Measurements from ENCODE around the gene MS4A5.
"Not testable (repeated sequence)": the region's sequence is repeated elsewhere in the genome, so short reads cannot be mapped to it uniquely, and the experiment has no call there.

MS4A5 gene

DNA sequence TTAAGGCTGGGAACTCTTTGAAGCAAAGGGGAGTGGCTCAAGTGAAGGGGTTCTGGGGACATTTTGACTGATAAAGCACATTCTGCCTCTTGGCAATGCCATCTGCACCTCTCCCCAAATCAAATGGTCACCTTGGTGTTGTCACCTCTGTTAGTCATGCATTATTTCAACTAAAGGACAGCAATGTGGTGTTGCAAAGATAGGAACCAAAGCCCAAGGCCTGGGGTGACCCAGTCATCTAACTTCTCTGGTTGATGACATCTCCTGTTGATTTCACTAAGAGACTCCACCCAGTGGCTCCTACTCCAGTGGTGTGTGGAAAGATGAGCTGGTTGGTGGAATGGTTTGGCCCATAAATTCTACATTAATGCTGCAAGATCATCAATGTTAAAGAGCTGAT lies 18.5 kb downstream of the MS4A5 start:
- peak overlapping the region; percentile 11 for H3K27ac Mint-ChIP-seq
- H3K27me3 Mint-ChIP-seq: no peaks in the 10 kb centered on the region
- H3K9me3 Mint-ChIP-seq: no peaks in the 10 kb centered on the region
- DNase-seq (ENCODE audit: low spot score in 2 of 2): no peak
- H3K4me3 Mint-ChIP-seq: no peak overlapping the region
- no peak for ATAC-seq (ENCODE audit: low read depth)
- H3K4me1 Mint-ChIP-seq: peaks cover 30% of the 10 kb centered on the region
- H3K36me3 Mint-ChIP-seq: no peaks in the 10 kb centered on the region

DNA sequence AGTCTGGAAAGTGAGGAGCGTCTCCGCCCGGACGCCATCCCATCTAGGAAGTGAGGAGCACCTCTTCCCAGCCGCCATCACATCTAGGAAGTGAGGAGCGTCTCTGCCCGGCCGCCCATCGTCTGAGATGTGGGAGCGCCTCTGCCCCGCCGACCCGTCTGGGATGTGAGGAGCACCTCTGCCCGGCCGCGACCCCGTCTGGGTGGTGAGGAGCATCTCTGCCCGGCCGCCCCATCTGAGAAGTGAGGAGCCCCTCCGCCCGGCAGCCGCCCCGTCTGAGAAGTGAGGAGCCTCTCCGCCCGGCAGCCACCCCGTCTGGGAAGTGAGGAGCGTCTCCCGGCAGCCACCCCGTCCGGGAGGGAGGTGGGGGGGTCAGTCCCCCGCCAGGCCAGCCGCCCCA lies 21.8 kb downstream of the MS4A5 start:
- H3K9me3 Mint-ChIP-seq; H3K4me3 Mint-ChIP-seq; ATAC-seq (ENCODE audit: low read depth); DNase-seq (ENCODE audit: low spot score in 2 of 2); H3K27me3 Mint-ChIP-seq; H3K27ac Mint-ChIP-seq; H3K36me3 Mint-ChIP-seq: not testable (repeated sequence)
- H3K4me1 Mint-ChIP-seq: peaks cover 35% of the 10 kb centered on the region

DNA sequence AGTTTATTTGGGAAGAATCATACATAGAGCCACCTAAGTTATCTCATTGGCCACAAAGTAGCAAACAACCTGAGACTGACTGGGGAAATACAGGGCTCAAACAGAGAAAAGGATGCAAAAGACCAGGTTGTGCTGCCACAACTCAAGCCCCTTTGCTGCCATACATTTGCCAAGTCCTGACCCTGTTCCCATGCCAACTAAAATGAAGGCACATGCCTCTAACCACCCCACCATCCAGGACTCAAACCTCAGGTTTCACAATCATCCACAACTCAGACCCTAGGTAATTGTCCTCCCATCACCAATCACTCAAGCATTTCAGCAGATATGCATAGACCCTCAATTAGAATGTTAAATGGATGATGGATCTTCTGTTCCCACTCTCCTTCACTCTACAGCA lies 24.8 kb downstream of the MS4A5 start:
- Mint-ChIP-seq H3K27me3 (no peaks in the 10 kb centered on the region), H3K36me3 (peaks cover 27% of the 10 kb centered on the region), H3K9me3 (no peaks in the 10 kb centered on the region), H3K27ac (peak overlapping the region; percentile 95), H3K4me3 (peak overlapping the region; percentile 52), H3K4me1 (peaks cover 35% of the 10 kb centered on the region)
- ATAC-seq (ENCODE audit: low read depth) (no peak), DNase-seq (ENCODE audit: low spot score in 2 of 2) (no peak)

DNA sequence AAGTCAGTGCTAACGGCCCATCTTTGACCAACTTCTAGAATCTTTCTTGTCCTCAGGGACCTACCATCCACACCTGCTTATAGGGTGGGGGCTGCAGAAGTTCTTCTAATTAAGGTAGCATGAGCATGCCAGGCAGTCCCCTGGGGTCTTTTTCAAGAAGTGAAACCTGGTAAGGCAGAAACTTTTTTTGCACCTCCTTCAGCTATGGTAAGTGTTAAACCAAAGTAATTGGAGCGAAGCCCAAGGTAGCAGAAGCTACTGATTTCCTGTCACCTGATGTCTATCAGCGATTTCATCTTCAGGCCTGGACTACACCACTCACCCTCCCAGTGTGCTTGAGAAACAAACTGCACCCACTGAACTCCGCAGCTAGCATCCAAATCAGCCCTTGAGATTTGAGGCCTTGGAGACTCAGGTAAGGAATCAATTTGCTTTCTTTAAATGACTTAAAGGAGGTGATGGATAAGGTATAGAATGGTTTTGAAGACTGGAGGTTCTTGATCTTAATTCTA lies 26.2 kb downstream of the MS4A5 start, which contains the start of gene MS4A1:
TSS of gene MS4A1 (plus strand) at position 317 of the 512 bp plus-strand sequence. CDS start 6,528 bp downstream, outside the sequence.
- Mint-ChIP-seq H3K9me3 (no peaks in the 10 kb centered on the region), H3K27me3 (no peaks in the 10 kb centered on the region), H3K4me1 (peaks cover 41% of the 10 kb centered on the region), H3K36me3 (peaks cover 33% of the 10 kb centered on the region), H3K4me3 (peak within 1 kb of the TSS; percentile 94), H3K27ac (peak within 1 kb of the TSS; percentile 95)
- peak; percentile 85 for ATAC-seq (ENCODE audit: low read depth)
- DNase-seq (ENCODE audit: low spot score in 2 of 2): peak; percentile 65 to 88

DNA sequence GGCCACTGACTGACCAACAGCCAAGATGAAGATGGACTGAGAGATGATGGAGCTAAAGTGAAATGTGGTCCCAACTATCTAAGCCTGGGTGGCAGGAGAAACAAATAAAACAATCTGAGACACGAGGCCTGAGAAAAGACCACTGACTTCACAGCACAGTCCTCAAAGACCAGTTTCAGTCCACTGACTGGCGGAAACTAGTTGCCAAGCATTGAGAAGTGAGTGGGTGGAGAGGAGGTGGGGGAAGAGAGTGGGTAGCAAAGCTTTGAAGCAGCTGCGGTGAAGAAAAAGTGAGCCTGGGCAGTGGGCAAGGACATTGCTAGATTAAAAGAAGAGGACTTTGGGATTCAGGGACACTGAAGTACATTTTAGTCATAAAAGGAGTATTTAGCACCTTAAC lies 28.2 kb downstream of the MS4A5 start:
- no peaks in the 10 kb centered on the region for H3K9me3 Mint-ChIP-seq
- no peaks in the 10 kb centered on the region for H3K27me3 Mint-ChIP-seq
- ATAC-seq (ENCODE audit: low read depth): peak; percentile 18
- H3K4me3 Mint-ChIP-seq: peak overlapping the region; percentile 94
- peak overlapping the region; percentile 95 for H3K27ac Mint-ChIP-seq
- H3K4me1 Mint-ChIP-seq: peaks cover 54% of the 10 kb centered on the region
- peaks cover 37% of the 10 kb centered on the region for H3K36me3 Mint-ChIP-seq
- no peak for DNase-seq (ENCODE audit: low spot score in 2 of 2)

DNA sequence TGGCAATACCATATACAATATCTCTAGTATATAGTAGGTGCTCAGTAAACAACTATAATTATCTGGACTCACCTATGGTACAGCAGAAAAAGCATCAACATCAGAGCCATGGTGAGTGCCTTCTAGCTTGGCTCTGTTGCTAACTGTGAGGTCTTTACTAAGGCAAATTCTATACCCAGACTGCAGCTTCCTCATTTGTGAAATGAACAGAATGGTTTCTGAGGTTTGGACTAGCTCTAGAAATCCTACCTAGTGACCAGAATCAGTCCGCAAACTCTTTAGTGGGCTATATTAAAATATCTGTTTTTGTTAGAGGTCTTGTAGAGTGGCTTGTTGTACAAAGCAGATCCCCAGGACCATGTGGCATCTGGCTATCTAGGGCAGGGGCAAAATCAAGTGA lies 30.0 kb downstream of the MS4A5 start:
- H3K27me3 Mint-ChIP-seq: no peaks in the 10 kb centered on the region
- peaks cover 58% of the 10 kb centered on the region for H3K4me1 Mint-ChIP-seq
- H3K4me3 Mint-ChIP-seq: peak overlapping the region; percentile 92
- peaks cover 52% of the 10 kb centered on the region for H3K36me3 Mint-ChIP-seq
- peak overlapping the region; percentile 95 for H3K27ac Mint-ChIP-seq
- no peak for DNase-seq (ENCODE audit: low spot score in 2 of 2)
- peak; percentile 23 for ATAC-seq (ENCODE audit: low read depth)
- no peaks in the 10 kb centered on the region for H3K9me3 Mint-ChIP-seq

DNA sequence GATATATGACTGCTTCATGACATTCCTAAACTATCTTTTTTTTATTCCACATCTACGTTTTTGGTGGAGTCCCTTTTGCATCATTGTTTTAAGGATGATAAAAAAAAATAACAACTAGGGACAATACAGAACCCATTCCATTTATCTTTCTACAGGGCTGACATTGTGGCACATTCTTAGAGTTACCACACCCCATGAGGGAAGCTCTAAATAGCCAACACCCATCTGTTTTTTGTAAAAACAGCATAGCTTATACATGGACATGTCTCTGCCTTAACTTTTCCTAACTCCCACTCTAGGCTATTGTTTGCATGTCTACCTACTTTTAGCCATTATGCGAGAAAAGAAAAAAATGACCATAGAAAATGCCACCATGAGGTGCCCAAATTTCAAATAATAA lies 39.5 kb downstream of the MS4A5 start:
- H3K27ac Mint-ChIP-seq: peak overlapping the region; percentile 83
- no peak for DNase-seq (ENCODE audit: low spot score in 2 of 2)
- H3K36me3 Mint-ChIP-seq: peaks cover 49% of the 10 kb centered on the region
- ATAC-seq (ENCODE audit: low read depth): no peak
- no peak overlapping the region for H3K4me3 Mint-ChIP-seq
- H3K4me1 Mint-ChIP-seq: peaks cover 32% of the 10 kb centered on the region
- H3K27me3 Mint-ChIP-seq: no peaks in the 10 kb centered on the region
- peaks cover 3% of the 10 kb centered on the region for H3K9me3 Mint-ChIP-seq

DNA sequence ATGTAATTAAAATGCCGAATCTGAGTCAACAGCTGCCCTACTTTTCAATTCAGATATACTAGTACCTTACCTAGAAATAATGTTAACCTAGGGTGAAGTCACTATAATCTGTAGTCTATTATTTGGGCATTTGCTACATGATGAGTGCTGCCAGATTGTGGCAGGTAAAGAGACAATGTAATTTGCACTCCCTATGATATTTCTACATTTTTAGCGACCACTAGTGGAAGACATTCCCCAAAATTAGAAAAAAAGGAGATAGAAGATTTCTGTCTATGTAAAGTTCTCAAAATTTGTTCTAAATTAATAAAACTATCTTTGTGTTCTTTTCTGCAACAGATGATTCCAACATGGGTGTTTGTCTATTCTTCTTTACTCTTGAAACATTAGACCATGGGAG lies 40.4 kb downstream of the MS4A5 start:
- ATAC-seq (ENCODE audit: low read depth): peak; percentile 34
- DNase-seq (ENCODE audit: low spot score in 2 of 2): no peak
- H3K4me3 Mint-ChIP-seq: no peak overlapping the region
- peaks cover 3% of the 10 kb centered on the region for H3K9me3 Mint-ChIP-seq
- H3K36me3 Mint-ChIP-seq: peaks cover 41% of the 10 kb centered on the region
- H3K27me3 Mint-ChIP-seq: no peaks in the 10 kb centered on the region
- peak overlapping the region; percentile 83 for H3K27ac Mint-ChIP-seq
- peaks cover 29% of the 10 kb centered on the region for H3K4me1 Mint-ChIP-seq

DNA sequence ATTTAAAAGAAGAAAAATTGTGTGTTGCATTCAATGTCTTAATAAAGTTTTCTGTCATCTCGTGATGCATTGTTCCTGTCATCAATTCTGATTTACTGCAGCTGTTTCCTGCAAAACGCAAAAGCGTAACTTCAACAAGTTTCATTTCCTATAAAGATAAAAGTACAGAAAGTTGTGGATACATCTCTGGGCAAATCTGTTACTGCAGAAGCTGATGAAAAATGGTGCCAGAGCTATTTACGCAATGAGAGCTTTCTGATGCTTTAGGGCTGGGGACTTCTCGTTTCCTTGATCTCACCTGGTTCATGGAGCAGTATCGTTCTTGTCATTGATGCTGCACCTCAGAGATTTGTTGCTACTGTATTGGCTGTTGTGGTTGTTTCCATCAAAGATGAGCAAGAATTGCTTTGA lies 47.7 kb downstream of the MS4A5 start:
- H3K36me3 Mint-ChIP-seq: peaks cover 3% of the 10 kb centered on the region
- H3K4me1 Mint-ChIP-seq: peaks cover 41% of the 10 kb centered on the region

DNA sequence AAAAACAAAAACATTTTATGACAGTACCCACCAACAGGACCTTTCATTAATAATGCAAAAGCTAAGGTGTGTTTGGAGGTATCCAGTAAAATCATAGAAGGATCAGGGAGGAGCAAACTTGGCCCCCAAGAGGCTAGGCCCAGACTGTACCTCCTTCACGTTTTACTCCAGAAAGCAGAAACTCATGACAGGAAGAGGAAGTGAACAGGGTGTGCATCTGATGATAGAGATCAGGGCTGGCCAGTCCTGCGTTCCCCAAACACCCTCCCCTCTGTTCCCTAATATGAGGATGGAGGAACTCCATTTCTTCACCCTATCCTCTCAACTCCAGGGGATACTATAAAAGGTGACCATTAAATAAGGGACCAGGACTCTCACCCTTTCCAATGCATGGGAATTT lies 53.0 kb downstream of the MS4A5 start:
- no peaks in the 10 kb centered on the region for H3K27me3 Mint-ChIP-seq

More for the DNA sequence above, 47.7 kb downstream of the MS4A5 start:
- Mint-ChIP-seq H3K27me3 (no peaks in the 10 kb centered on the region), H3K9me3 (peaks cover 7% of the 10 kb centered on the region), H3K4me3 (peak overlapping the region; percentile 51), H3K27ac (peak overlapping the region; percentile 92)
- peak; percentile 94 for ATAC-seq (ENCODE audit: low read depth)
- peak in 1 of 2 donors; percentile 74 for DNase-seq (ENCODE audit: low spot score in 2 of 2)

DNA sequence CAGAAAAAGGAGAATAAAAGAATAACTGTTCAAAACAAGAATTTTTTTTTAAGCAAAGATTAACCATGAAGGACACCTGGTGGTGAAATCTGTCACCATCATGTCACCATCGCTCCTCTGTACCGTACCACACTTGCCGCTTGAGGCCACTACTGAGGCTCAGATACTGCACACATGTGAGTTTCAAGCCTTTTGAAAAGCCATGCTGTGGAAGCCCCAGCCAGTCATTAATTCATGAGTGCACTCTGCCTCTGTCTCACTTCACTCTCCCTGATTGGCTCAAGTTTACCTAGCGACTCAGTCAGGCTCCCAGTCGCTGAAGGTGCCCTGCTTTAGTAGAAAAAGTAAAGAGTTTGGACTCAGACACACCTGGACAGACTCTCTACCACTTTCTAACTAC lies 56.6 kb downstream of the MS4A5 start:
- Mint-ChIP-seq H3K4me3 (no peak overlapping the region), H3K4me1 (peaks cover 36% of the 10 kb centered on the region), H3K27ac (peak overlapping the region; percentile 85), H3K27me3 (no peaks in the 10 kb centered on the region), H3K9me3 (no peaks in the 10 kb centered on the region), H3K36me3 (no peaks in the 10 kb centered on the region)
- DNase-seq (ENCODE audit: low spot score in 2 of 2) (peak; percentile 58 to 71), ATAC-seq (ENCODE audit: low read depth) (peak; percentile 88)

More for the DNA sequence above, 53.0 kb downstream of the MS4A5 start:
- peak overlapping the region; percentile 50 for H3K4me3 Mint-ChIP-seq
- peaks cover 4% of the 10 kb centered on the region for H3K9me3 Mint-ChIP-seq
- peak overlapping the region; percentile 83 for H3K27ac Mint-ChIP-seq
- H3K4me1 Mint-ChIP-seq: peaks cover 61% of the 10 kb centered on the region
- DNase-seq (ENCODE audit: low spot score in 2 of 2) (peak in 1 of 2 donors; percentile 53), ATAC-seq (ENCODE audit: low read depth) (peak; percentile 82)
- H3K36me3 Mint-ChIP-seq: no peaks in the 10 kb centered on the region

DNA sequence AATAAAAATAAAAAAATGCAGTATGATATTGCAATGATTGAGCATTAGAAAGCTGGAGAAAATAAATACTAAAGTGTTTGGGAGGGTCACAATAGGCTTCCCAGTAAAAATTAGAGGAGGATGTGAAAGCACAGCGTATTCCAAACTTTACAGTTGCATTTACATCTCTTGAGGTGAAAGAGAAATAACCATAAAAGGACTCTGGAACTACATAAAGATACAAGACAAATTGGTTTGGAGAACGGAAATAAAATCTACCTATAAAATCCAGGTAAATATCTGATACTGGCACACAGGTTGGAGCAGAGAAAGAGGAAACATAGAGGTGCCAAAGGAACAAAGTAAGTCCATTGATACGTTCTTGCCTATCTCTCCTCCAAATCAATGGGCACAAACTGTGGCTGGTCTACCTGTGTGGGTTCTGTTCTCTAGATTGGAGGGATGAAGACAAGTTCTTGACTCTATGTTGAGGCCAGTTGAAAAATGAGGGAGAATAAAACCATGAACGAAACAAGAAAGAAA lies 63.2 kb downstream of the MS4A5 start, which contains the start of gene MS4A12:
TSS of gene MS4A12 (plus strand) at position 291 of the 522 bp plus-strand sequence. CDS start 4,541 bp downstream, outside the sequence.
- no peaks in the 10 kb centered on the region for H3K9me3 Mint-ChIP-seq
- H3K27ac Mint-ChIP-seq: no peak within 1 kb of the TSS
- no peaks in the 10 kb centered on the region for H3K27me3 Mint-ChIP-seq
- ATAC-seq (ENCODE audit: low read depth) (no peak), DNase-seq (ENCODE audit: low spot score in 2 of 2) (no peak)
- no peaks in the 10 kb centered on the region for H3K4me1 Mint-ChIP-seq
- no peak within 1 kb of the TSS for H3K4me3 Mint-ChIP-seq
- no peaks in the 10 kb centered on the region for H3K36me3 Mint-ChIP-seq

DNA sequence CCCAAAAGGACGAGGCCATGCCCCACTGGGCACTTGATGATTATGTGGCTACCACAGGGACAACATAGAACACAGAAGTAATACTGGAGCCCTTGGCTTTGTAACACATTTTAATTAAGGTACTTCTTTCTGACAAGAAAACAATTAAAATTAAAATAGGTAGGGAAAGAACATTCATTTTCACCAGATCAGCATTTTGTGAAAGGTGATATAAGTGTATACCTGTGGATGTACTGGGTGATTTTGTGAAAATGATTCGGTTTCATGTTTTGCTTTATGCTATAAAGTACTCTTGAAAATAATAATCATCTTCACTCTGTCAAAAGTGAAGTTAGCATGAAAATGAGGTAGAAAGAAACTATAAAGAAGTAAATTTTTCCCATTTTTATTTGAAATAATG lies 64.1 kb downstream of the MS4A5 start:
- Mint-ChIP-seq H3K27ac (no peak overlapping the region), H3K4me1 (peaks cover 5% of the 10 kb centered on the region), H3K9me3 (no peaks in the 10 kb centered on the region), H3K4me3 (no peak overlapping the region), H3K27me3 (no peaks in the 10 kb centered on the region), H3K36me3 (no peaks in the 10 kb centered on the region)
- ATAC-seq (ENCODE audit: low read depth): no peak
- no peak for DNase-seq (ENCODE audit: low spot score in 2 of 2)

Measured in memory B cell (primary cell).